D341Med (cell line): ENCODE results near the gene FAM107B.
"Not testable (repeated sequence)": the region's sequence is repeated elsewhere in the genome, so short reads cannot be mapped to it uniquely, and the experiment has no call there.

Experiments used
- DNase-seq: peaks from one replicate; pipeline ENCODE4 v3.0.0; 2012; ENCODE audit warnings: low spot score

FAM107B gene

GRCh38 chr10:14692344-14693076, 82.2 kb downstream of the FAM107B start:
- DNase-seq = no peak

- DNase-seq = no peak
Measured at GRCh38 chr10:14691359-14691758, 83.3 kb downstream of the FAM107B start.

GRCh38 chr10:14688606-14689005, 86.1 kb downstream of the FAM107B start:
- no peak for DNase-seq

- DNase-seq = not testable (repeated sequence)
Measured at GRCh38 chr10:14688189-14688588, 86.5 kb downstream of the FAM107B start.

GRCh38 chr10:14687340-14687739, 87.4 kb downstream of the FAM107B start:
- no peak for DNase-seq

GRCh38 chr10:14686356-14686755, 88.3 kb downstream of the FAM107B start:
- DNase-seq = no peak

GRCh38 chr10:14684354-14684753, 90.3 kb downstream of the FAM107B start:
- DNase-seq = no peak

- no peak for DNase-seq
Measured at GRCh38 chr10:14683256-14683655, 91.4 kb downstream of the FAM107B start.

- DNase-seq = no peak
Measured at GRCh38 chr10:14681802-14682201, 92.9 kb downstream of the FAM107B start.

GRCh38 chr10:14681305-14681704, 93.4 kb downstream of the FAM107B start:
- DNase-seq = no peak

- no peak for DNase-seq
Measured at GRCh38 chr10:14678637-14679036, 96.1 kb downstream of the FAM107B start.

- DNase-seq = no peak
Measured at GRCh38 chr10:14676732-14677131, 98.0 kb downstream of the FAM107B start.

- DNase-seq = no peak
Measured at GRCh38 chr10:14674376-14675050, 100.2 kb downstream of the FAM107B start.

- DNase-seq = no peak
Measured at GRCh38 chr10:14673189-14673861, 101.4 kb downstream of the FAM107B start.

GRCh38 chr10:14671386-14671831, 103.3 kb downstream of the FAM107B start:
- no peak for DNase-seq

- no peak for DNase-seq
Measured at GRCh38 chr10:14670551-14671240, 104.0 kb downstream of the FAM107B start.

- no peak for DNase-seq
Measured at GRCh38 chr10:14669576-14669975, 105.1 kb downstream of the FAM107B start.

- no peak for DNase-seq
Measured at GRCh38 chr10:14667781-14668180, 106.9 kb downstream of the FAM107B start.

- DNase-seq = no peak
Measured at GRCh38 chr10:14667280-14667679, 107.4 kb downstream of the FAM107B start.

- DNase-seq = no peak
Measured at GRCh38 chr10:14665865-14666857, 108.5 kb downstream of the FAM107B start.

- DNase-seq = no peak
Measured at GRCh38 chr10:14665304-14665703, 109.4 kb downstream of the FAM107B start.
